Right renal cortex interstitium (tissue), 3 donors: ENCODE results near the gene MYL11. TPM values are rescaled to one million over a fixed set of nuclear protein-coding genes. Genes with fewer than 3 reads are reported as not detected.
"Not testable (repeated sequence)": the region's sequence is repeated elsewhere in the genome, so short reads cannot be mapped to it uniquely, and the experiment has no call there.

Source experiments
- DNase-seq, 3 donors: peaks; one replicate each; pipeline ENCODE4 v3.0.0-alpha.2; 2013; ENCODE audit warnings: low read depth in 3 of 3, low spot score in 2 of 3
- polyA plus RNA-seq, 3 donors: library from polyadenylated mRNA; unstranded; fragments of 120-200 nt; gene quantifications; one replicate each; pipeline ENCODE4 v1.2.1, GENCODE V29; 2013; ENCODE audit not compliant: insufficient read length in 3 of 3

Gene MYL11
- polyA plus RNA-seq, 3 donors = 0.72 to 1.0 (median 0.83) TPM

- DNase-seq = no peak
Observed at GRCh38 chr16:30394592-30395154, 20.1 kb downstream of the MYL11 start.

- DNase-seq = peak; percentile 73 to 86 (median 83)
Observed at GRCh38 chr16:30395155-30395991, 20.8 kb downstream of the MYL11 start, which contains the start of gene ZNF48. TSS of gene ZNF48 (plus strand) at chr16:30395420. CDS start at chr16:30395795, 375 bp downstream.

GRCh38 chr16:30395992-30396585 lies 21.5 kb downstream of the MYL11 start:
- DNase-seq = no peak

GRCh38 chr16:30396627-30397026 lies 22.0 kb downstream of the MYL11 start:
- not testable (repeated sequence) for DNase-seq

- DNase-seq = no peak
Observed at GRCh38 chr16:30397056-30397455, 22.5 kb downstream of the MYL11 start.

GRCh38 chr16:30397776-30398660 lies 23.4 kb downstream of the MYL11 start:
- DNase-seq = no peak

- no peak for DNase-seq
Observed at GRCh38 chr16:30398661-30399434, 24.2 kb downstream of the MYL11 start.

GRCh38 chr16:30399435-30400186 lies 25.0 kb downstream of the MYL11 start:
- no peak for DNase-seq

- no peak for DNase-seq
Observed at GRCh38 chr16:30401768-30402425, 27.3 kb downstream of the MYL11 start.

- no peak for DNase-seq
Observed at GRCh38 chr16:30406795-30407101, 32.1 kb downstream of the MYL11 start.

- peak in 2 of 3 donors; percentile 76 to 85 for DNase-seq
Observed at GRCh38 chr16:30407102-30407803, 32.7 kb downstream of the MYL11 start, which contains the start of gene ZNF771. TSS of gene ZNF771 (plus strand) at chr16:30407606. CDS start at chr16:30408054, 448 bp downstream.

GRCh38 chr16:30407804-30408534 lies 33.4 kb downstream of the MYL11 start:
- DNase-seq = no peak

- peak in 2 of 3 donors; percentile 73 to 75 for DNase-seq
Observed at GRCh38 chr16:30409125-30410060, 34.8 kb downstream of the MYL11 start.

- no peak for DNase-seq
Observed at GRCh38 chr16:30413112-30413806, 38.7 kb downstream of the MYL11 start.

GRCh38 chr16:30414159-30414558 lies 39.6 kb downstream of the MYL11 start:
- DNase-seq = no peak
